Loucy (cell line): Measurements from ENCODE around the gene MAD2L1BP.

ENCODE experiments used
- H2AFZ ChIP-seq: fragments of 200-600 bp; sonication (generic); 2 replicates; pipeline ENCODE4 v1.6.0; 2016; ENCODE audit warnings: antibody characterized with exemption, mild to moderate bottlenecking, low read length, moderate library complexity
- H3F3A ChIP-seq: fragments of 200-600 bp; 2 replicates; pipeline ENCODE4 v1.6.0; 2016; ENCODE audit warnings: antibody characterized with exemption, low read depth, mild to moderate bottlenecking
- H3K27me3 ChIP-seq: fragments of 200-600 bp; sonication (generic); 2 replicates; pipeline ENCODE4 v1.6.1; 2014; ENCODE audit warnings: low read length, mild to moderate bottlenecking; ENCODE audit not compliant: insufficient read depth, poor library complexity, severe bottlenecking
- H3K36me3 ChIP-seq: fragments of 200-600 bp; sonication (generic); 2 replicates; pipeline ENCODE4 v1.6.1; 2016; ENCODE audit warnings: low read length; ENCODE audit not compliant: insufficient read depth
- H3K4me1 ChIP-seq: fragments of 200-600 bp; sonication (generic); 2 replicates; pipeline ENCODE4 v1.5.1; 2014; ENCODE audit warnings: low read length, mild to moderate bottlenecking; ENCODE audit not compliant: insufficient read depth, poor library complexity, severe bottlenecking
- H3K4me2 ChIP-seq: fragments of 200-600 bp; sonication (generic); 2 replicates; pipeline ENCODE4 v1.6.0; 2014; ENCODE audit warnings: antibody characterized with exemption, low read length, low read depth, mild to moderate bottlenecking; ENCODE audit not compliant: poor library complexity, severe bottlenecking
- H3K4me3 ChIP-seq: fragments of 200-600 bp; sonication (generic); 2 replicates; pipeline ENCODE4 v1.5.1; 2014; ENCODE audit warnings: low read length, mild to moderate bottlenecking, mixed read lengths; ENCODE audit not compliant: poor library complexity, severe bottlenecking
- H3K79me2 ChIP-seq: fragments of 200-600 bp; sonication (generic); 2 replicates; pipeline ENCODE4 v1.6.1; 2014; ENCODE audit warnings: low read length; ENCODE audit not compliant: insufficient read depth
- H3K9ac ChIP-seq: fragments of 200-600 bp; sonication (generic); 2 replicates; pipeline ENCODE4 v1.6.0; 2014; ENCODE audit warnings: mild to moderate bottlenecking, low read depth, low read length, moderate library complexity; ENCODE audit not compliant: poor library complexity, severe bottlenecking
- H3K9me2 ChIP-seq: fragments of 200-600 bp; sonication (generic); replicated peaks from 2 replicates; pipeline ENCODE4 v1.6.1; 2016; ENCODE audit warnings: low read depth, low read length, mixed read lengths
- H3K9me3 ChIP-seq: fragments of 200-600 bp; sonication (generic); 2 replicates; pipeline ENCODE4 v1.6.1; 2014; ENCODE audit warnings: mild to moderate bottlenecking, antibody characterized with exemption, low read length, low read depth; ENCODE audit not compliant: insufficient read depth
- H4K20me1 ChIP-seq: fragments of 200-600 bp; sonication (generic); 2 replicates; pipeline ENCODE4 v1.6.0; 2014; ENCODE audit warnings: antibody characterized with exemption, low read length, mild to moderate bottlenecking; ENCODE audit not compliant: insufficient read depth, poor library complexity, severe bottlenecking
- EZH2phosphoT487 ChIP-seq: fragments of 200-600 bp; IDR thresholded peaks from 2 replicates; pipeline ENCODE4 v1.6.1; 2018; ENCODE audit warnings: antibody characterized with exemption, mild to moderate bottlenecking, moderate library complexity, borderline replicate concordance
- TF ChIP-seq, protein P1 (sequence below): fragments of 200-600 bp; sonication (generic); conservative IDR thresholded peaks from 2 replicates; pipeline ENCODE4 v1.5.1; 2014; ENCODE audit warnings: mild to moderate bottlenecking, antibody characterized with exemption, low read length

The MAD2L1BP gene

DNA sequence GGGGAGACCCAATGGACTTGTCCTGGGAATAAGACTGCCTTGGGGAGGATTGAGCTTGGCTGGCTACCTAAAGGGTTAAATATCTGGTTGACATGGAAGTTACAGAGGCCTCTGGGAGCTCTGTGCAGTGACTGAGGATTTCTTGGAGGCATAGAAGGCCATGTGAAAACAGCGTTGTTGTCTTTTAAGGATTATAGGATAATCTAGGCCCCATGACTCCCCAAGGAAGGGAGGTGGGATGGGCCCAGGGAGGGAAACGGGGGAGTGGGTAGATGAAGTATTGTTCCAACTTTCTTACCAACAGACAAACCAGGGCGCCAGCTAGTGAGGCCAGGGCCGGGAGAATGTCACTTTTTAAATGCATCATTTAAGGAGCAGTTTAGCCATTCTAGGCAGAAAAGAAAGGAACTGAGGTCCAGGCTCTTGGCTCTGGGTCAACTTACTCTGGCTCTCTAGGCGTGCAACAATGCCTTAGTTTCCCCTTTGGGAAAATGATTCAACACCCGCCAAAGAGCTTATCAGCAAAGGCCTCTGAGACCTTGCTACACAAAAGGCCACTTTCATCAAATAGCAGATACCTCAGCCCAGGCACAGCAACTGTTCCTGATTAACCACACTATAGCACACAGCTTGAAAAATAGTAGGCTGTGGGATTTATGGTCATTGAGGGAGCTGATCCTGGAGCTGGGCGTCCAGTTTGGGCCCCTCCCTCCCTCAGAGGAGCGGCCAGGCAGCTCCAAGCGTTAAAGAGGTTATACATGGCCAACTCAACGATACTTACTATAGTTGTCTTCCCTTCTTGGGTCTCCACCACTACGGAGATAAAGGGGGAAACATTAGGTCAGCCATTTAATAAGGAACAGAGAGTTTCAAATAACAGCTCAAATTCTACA, 44.9 kb downstream of the MAD2L1BP start:
- Histone ChIP-seq H3F3A (no peaks in the 10 kb centered on the region), H3K4me2 (no peak overlapping the region), H3K9ac (no peak overlapping the region), H4K20me1 (peaks cover 25% of the 10 kb centered on the region), H3K4me3 (no peak overlapping the region), H3K4me1 (peaks cover 29% of the 10 kb centered on the region), H3K9me3 (no peaks in the 10 kb centered on the region), H3K79me2 (peaks cover 47% of the 10 kb centered on the region), H2AFZ (no peak overlapping the region), H3K9me2 (no peaks in the 10 kb centered on the region), H3K36me3 (peaks cover 53% of the 10 kb centered on the region; the same call in 1 of the 2 replicates), H3K27me3 (no peaks in the 10 kb centered on the region)
- TF ChIP-seq, protein P1, sequence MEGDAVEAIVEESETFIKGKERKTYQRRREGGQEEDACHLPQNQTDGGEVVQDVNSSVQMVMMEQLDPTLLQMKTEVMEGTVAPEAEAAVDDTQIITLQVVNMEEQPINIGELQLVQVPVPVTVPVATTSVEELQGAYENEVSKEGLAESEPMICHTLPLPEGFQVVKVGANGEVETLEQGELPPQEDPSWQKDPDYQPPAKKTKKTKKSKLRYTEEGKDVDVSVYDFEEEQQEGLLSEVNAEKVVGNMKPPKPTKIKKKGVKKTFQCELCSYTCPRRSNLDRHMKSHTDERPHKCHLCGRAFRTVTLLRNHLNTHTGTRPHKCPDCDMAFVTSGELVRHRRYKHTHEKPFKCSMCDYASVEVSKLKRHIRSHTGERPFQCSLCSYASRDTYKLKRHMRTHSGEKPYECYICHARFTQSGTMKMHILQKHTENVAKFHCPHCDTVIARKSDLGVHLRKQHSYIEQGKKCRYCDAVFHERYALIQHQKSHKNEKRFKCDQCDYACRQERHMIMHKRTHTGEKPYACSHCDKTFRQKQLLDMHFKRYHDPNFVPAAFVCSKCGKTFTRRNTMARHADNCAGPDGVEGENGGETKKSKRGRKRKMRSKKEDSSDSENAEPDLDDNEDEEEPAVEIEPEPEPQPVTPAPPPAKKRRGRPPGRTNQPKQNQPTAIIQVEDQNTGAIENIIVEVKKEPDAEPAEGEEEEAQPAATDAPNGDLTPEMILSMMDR: no peak
- no peak for TF ChIP-seq EZH2phosphoT487

DNA sequence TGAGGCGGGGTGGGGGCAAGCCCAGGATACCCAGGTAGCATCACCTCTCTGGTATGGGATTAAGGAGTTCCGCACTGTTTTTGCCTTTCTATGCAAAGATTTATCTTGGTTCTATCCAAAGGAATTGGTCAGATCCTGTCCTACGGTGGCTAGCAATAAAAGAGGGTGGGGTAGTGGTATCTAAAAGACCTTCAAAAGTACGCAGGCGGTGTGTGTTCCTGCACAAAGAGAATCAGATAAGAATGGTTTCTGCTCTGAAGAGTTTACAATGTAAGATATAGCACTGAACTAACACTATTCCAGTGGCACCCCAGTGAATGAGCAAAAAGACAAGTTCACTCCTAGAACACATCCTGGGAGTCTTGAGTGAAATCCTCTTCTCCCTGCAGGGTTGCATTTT, 45.7 kb downstream of the MAD2L1BP start:
- no peaks in the 10 kb centered on the region for H3K9me3 ChIP-seq
- H4K20me1 ChIP-seq: peaks cover 25% of the 10 kb centered on the region
- peaks cover 37% of the 10 kb centered on the region for H3K4me1 ChIP-seq
- peaks cover 47% of the 10 kb centered on the region; the same call in 1 of the 2 replicates for H3K36me3 ChIP-seq
- H3F3A ChIP-seq: no peaks in the 10 kb centered on the region
- no peaks in the 10 kb centered on the region for H3K9me2 ChIP-seq
- TF ChIP-seq, protein P1: no peak
- no peak for TF ChIP-seq EZH2phosphoT487
- H3K27me3 ChIP-seq: no peaks in the 10 kb centered on the region
- H3K79me2 ChIP-seq: peaks cover 54% of the 10 kb centered on the region
- H3K9ac ChIP-seq: no peak overlapping the region
- no peak overlapping the region for H3K4me3 ChIP-seq
- no peak overlapping the region for H2AFZ ChIP-seq
- H3K4me2 ChIP-seq: no peak overlapping the region

DNA sequence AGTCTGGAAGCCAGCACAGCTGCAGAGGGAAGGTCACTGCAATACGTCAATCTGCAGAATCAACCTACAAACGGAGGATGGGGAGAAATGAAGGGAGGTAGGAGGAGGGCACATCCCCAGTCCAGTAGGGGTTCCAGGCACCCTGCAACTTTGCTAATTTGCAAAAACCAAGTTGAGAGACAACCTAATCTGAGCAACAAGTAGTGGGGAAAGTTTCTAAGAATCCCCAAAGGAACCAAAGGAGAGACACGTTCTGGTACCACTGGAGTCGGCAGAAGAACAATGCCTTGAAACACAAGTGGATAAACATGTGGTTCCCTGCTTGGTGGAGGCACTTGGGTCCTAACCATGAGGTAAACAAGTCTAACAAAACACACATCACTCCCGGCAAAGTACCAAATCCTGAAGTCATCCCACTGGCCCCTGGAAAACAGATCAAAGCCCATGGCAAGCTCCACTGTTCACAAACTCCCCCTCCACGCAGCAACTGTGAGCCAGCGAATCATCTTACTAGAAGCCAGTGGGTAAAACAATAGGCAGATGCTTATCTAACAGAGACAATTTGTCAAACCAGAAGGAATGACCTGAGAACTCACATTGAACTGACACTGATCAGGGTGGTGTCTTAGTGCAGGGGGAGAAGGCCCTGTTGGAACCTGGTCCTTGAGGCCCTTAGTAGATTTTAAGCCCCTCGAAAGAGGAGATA, 47.2 kb downstream of the MAD2L1BP start:
- no peaks in the 10 kb centered on the region for H3K9me2 ChIP-seq
- peaks cover 70% of the 10 kb centered on the region for H3K79me2 ChIP-seq
- H3K9me3 ChIP-seq: no peaks in the 10 kb centered on the region
- H3K9ac ChIP-seq: peak overlapping the region; percentile 11
- peaks cover 46% of the 10 kb centered on the region for H3K4me1 ChIP-seq
- H2AFZ ChIP-seq: no peak overlapping the region
- peaks cover 33% of the 10 kb centered on the region for H4K20me1 ChIP-seq
- peaks cover 31% of the 10 kb centered on the region; the same call in 1 of the 2 replicates for H3K36me3 ChIP-seq
- H3K27me3 ChIP-seq: no peaks in the 10 kb centered on the region
- no peaks in the 10 kb centered on the region for H3F3A ChIP-seq
- peak overlapping the region; percentile 49 for H3K4me2 ChIP-seq
- TF ChIP-seq, protein P1: no peak
- TF ChIP-seq EZH2phosphoT487: no peak
- peak overlapping the region; percentile 8 for H3K4me3 ChIP-seq
